A549 (cell line): ENCODE data around the gene TXNRD1.
"Not testable (repeated sequence)": the region's sequence is repeated elsewhere in the genome, so short reads cannot be mapped to it uniquely, and the experiment has no call there.

Experiments
- CBX2 ChIP-seq: fragments of 200-600 bp; sonication (generic); IDR thresholded peaks from 2 replicates; pipeline ENCODE4 v1.6.1; 2016; ENCODE audit warnings: low read depth, mild to moderate bottlenecking, borderline replicate concordance
- CTCF ChIP-seq: fragments of >200 bp; sonication (Bioruptor Twin); formaldehyde crosslinking; IDR thresholded peaks from 3 replicates; pipeline ENCODE4 v1.5.1; 2016
- EP300 ChIP-seq, 2 experiments: fragments of >200 bp; sonication (Bioruptor Twin); formaldehyde crosslinking; IDR thresholded peaks; 2 replicates in 1 of 2; 3 replicates in 1 of 2; pipeline ENCODE4 v1.6.1; 2016 to 2017
- JUNB ChIP-seq: fragments of >200 bp; sonication (Bioruptor Twin); formaldehyde crosslinking; IDR thresholded peaks from 2 replicates; pipeline ENCODE4 v1.6.1; 2016
- KDM5A ChIP-seq: fragments of 200-600 bp; sonication (generic); IDR thresholded peaks from 2 replicates; pipeline ENCODE4 v1.6.1; 2016; ENCODE audit warnings: antibody characterized with exemption, mild to moderate bottlenecking
- MAZ ChIP-seq: fragments of 150-350 bp; IDR thresholded peaks from 2 replicates; pipeline ENCODE4 v1.6.1; 2014; ENCODE audit warnings: antibody characterized with exemption, low read depth, low read length, borderline replicate concordance
- POLR2A ChIP-seq: IDR thresholded peaks from 2 replicates; pipeline ENCODE4 v1.6.1; 2012; ENCODE audit warnings: mild to moderate bottlenecking, low read length
- RAD21 ChIP-seq, 2 experiments: fragments of >200 bp in 1 of 2; sonication (Bioruptor Twin) in 1 of 2; formaldehyde crosslinking in 1 of 2; IDR thresholded peaks in 1 of 2; conservative IDR thresholded peaks in 1 of 2; 2 replicates in 1 of 2; 3 replicates in 1 of 2; pipeline ENCODE4 v1.6.1; 2012 to 2018; ENCODE audit warnings: inconsistent platforms in 1 of 2

DNA sequence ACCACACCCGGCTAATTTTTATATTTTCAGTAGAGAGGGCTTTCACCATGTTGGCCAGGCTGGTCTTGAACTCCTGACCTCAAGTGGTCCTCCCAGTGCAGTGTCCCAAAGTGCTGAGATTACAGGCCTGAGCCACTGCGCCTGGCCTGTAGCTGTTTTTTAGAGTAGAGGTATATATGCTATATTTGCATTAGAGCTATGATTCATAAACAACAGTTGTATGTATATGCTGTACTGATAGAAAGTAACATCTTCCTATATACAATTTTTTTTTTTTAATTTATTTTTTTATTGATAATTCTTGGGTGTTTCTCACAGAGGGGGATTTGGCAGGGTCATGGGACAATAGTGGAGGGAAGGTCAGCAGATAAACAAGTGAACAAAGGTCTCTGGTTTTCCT, 107.0 kb downstream of the TXNRD1 start:
- TF ChIP-seq MAZ; EP300 (IDR thresholded peaks at IDR 0.05); POLR2A; JUNB; KDM5A; CTCF; CBX2; RAD21 (conservative IDR thresholded peaks at IDR 0.05 in 1 of 2, IDR thresholded peaks at IDR 0.05 in 1 of 2): not testable (repeated sequence)
